GM12878 (cell line): ENCODE data around the gene AIP. TPM values are rescaled to one million over a fixed set of nuclear protein-coding genes. Genes with fewer than 3 reads are reported as not detected.

Source experiments
- ATAC-seq: fragments of 200-7000 bp; cut with Tn5 transposase; 3 replicates; pipeline ENCODE4 v1.9.1; 2020; ENCODE audit warnings: mild to moderate bottlenecking, moderate library complexity
- BruUV-seq: library from RNA; stranded (reverse); fragments of 400-500 nt; replicated peaks from 2 replicates; lab custom pipeline; 2021; lab: Mats Ljungman, UMichigan
- CTCF ChIA-PET: fragments of 300-600 bp; sonication (Branson Sonifier 250); formaldehyde crosslinking; extraction: SDS; loops from one replicate; lab custom pipeline; 2021; ENCODE audit warnings: inconsistent platforms; lab: Yijun Ruan, JAX
- POLR2A ChIA-PET: fragments of 350-600 bp; formaldehyde crosslinking; extraction: SDS; loops from one replicate; lab custom pipeline; 2021; ENCODE audit warnings: inconsistent platforms; lab: Charles Lee
- RAD21 ChIA-PET: fragments of 300-600 bp; sonication (Branson Sonifier 250); formaldehyde crosslinking; loops from one replicate; lab custom pipeline; 2023; ENCODE audit warnings: antibody characterized with exemption; ENCODE audit not compliant: unreplicated experiment; lab: Charles Lee
- SMC1A ChIA-PET: fragments of 300-600 bp; sonication (Branson Sonifier 250); formaldehyde crosslinking; loops from one replicate; lab custom pipeline; 2023; ENCODE audit not compliant: unreplicated experiment, uncharacterized antibody; lab: Charles Lee
- DNase-seq: peaks from one replicate; pipeline ENCODE4 v3.0.0-alpha.2; 2011; ENCODE audit warnings: low read depth, low spot score
- FAIRE-seq: peaks from 3 replicates; lab custom pipeline; 2011; peaks lifted over from hg19 to GRCh38; lab: Jason Lieb, UNC
- H2AFZ ChIP-seq: 2 replicates; pipeline ENCODE4 v1.6.0; 2011; ENCODE audit warnings: low read depth, low read length, control low read depth; ENCODE audit not compliant: control insufficient read depth
- H3K27ac ChIP-seq: 2 replicates; pipeline ENCODE4 v1.5.1; 2011; ENCODE audit warnings: control low read depth; ENCODE audit not compliant: control insufficient read depth, insufficient read depth
- H3K27me3 ChIP-seq, 2 experiments: replicated peaks in 1 of 2; 2 replicates each; pipeline versions ENCODE4 v1.6.0 to v1.6.1; 2011; ENCODE audit warnings: low read length in 1 of 2; ENCODE audit not compliant: control insufficient read depth in 2 of 2, insufficient read depth in 2 of 2
- H3K36me3 ChIP-seq, 2 experiments: 2 replicates each; pipeline ENCODE4 v1.5.1; 2011; ENCODE audit warnings: low read length in 1 of 2; ENCODE audit not compliant: control insufficient read depth in 2 of 2, insufficient read depth in 2 of 2
- H3K4me1 ChIP-seq: 2 replicates; pipeline ENCODE4 v1.6.1; 2011; ENCODE audit warnings: mild to moderate bottlenecking, low read length, moderate library complexity, mixed read lengths; ENCODE audit not compliant: control insufficient read depth, insufficient read depth
- H3K4me2 ChIP-seq: 2 replicates; pipeline ENCODE4 v1.6.0; 2011; ENCODE audit warnings: control low read depth; ENCODE audit not compliant: control insufficient read depth, insufficient read depth
- H3K4me3 ChIP-seq: fragments of 200-600 bp; sonication (generic); 2 replicates; pipeline ENCODE4 v1.5.1; 2016
- H3K79me2 ChIP-seq: 2 replicates; pipeline ENCODE4 v1.6.0; 2011; ENCODE audit warnings: low read length; ENCODE audit not compliant: control insufficient read depth, insufficient read depth
- H3K9ac ChIP-seq: 2 replicates; pipeline ENCODE4 v1.8.0; 2011; ENCODE audit warnings: low read length, control low read depth, mixed read lengths; ENCODE audit not compliant: control insufficient read depth, insufficient read depth
- H3K9me3 ChIP-seq: replicated peaks from 3 replicates; pipeline ENCODE4 v1.5.1; 2011; ENCODE audit warnings: mild to moderate bottlenecking, low read length; ENCODE audit not compliant: control insufficient read depth, insufficient read depth
- H4K20me1 ChIP-seq: 2 replicates; pipeline ENCODE4 v1.6.0; 2011; ENCODE audit not compliant: control insufficient read depth, insufficient read depth
- CHD4 ChIP-seq: fragments of 200-600 bp; sonication (generic); IDR thresholded peaks from 2 replicates; pipeline ENCODE4 v1.6.1; 2016; ENCODE audit warnings: mild to moderate bottlenecking
- NR2F1 ChIP-seq: fragments of 450-650 bp; conservative IDR thresholded peaks from 2 replicates; pipeline ENCODE4 v1.6.1; 2017; ENCODE audit warnings: mild to moderate bottlenecking
- POLR2A ChIP-seq: IDR thresholded peaks from 2 replicates; pipeline ENCODE4 v1.6.1; 2011; ENCODE audit warnings: low read depth, mild to moderate bottlenecking, low read length
- RB1 ChIP-seq: fragments of 450-650 bp; formaldehyde crosslinking; IDR thresholded peaks from 2 replicates; pipeline ENCODE4 v1.6.1; 2017; ENCODE audit warnings: mild to moderate bottlenecking, borderline replicate concordance
- ZNF24 ChIP-seq: fragments of 450-650 bp; IDR thresholded peaks from 2 replicates; pipeline ENCODE4 v1.6.1; 2017; ENCODE audit warnings: antibody characterized with exemption, mild to moderate bottlenecking
- WGBS: methylation state at CpG from one replicate; pipeline ENCODE4 v1.1.6; 2016; ENCODE audit warnings: low lambda C conversion rate; ENCODE audit not compliant: insufficient replicate concordance, insufficient coverage; ENCODE audit errors: missing lambda C conversion rate; 5-methylcytosine and 5-hydroxymethylcytosine counted together
- in situ Hi-C: fragments of 300-500 bp; cut with MboI; formaldehyde crosslinking; loops from 9 replicates; pipeline ENCODE4 v1.14.3; 2018; ENCODE audit warnings: mixed read lengths
- intact Hi-C: fragments of 100-400 bp; cut with micrococcal nuclease; formaldehyde crosslinking; loops from one replicate; pipeline ENCODE4 v1.14.2; 2022; ENCODE audit not compliant: unreplicated experiment
- polyA plus RNA-seq, 11 experiments: library from polyadenylated mRNA; depleted of rRNA in 4 of 11; unstranded in 6 of 11; stranded (reverse) in 5 of 11; fragments of >200 nt; fragmentation: Nextera tagmentation in 4 of 11; fragmentation: Illumina TruSeq in 1 of 11; extraction: Ambion mirVana in 4 of 11; extraction: Trizol in 1 of 11; gene quantifications; 1 replicate in 1 of 11; 2 replicates in 10 of 11; pipeline versions ENCODE4 v1.2.1 to v1.2.3, GENCODE V29; 2011 to 2016; ENCODE audit warnings: inconsistent platforms in 2 of 11, missing spikeins in 2 of 11, low read depth in 1 of 11
- total RNA-seq, 4 experiments: library from RNA; depleted of rRNA in 3 of 4; stranded (reverse); fragments of >200 nt in 3 of 4; fragmentation: Illumina TruSeq in 1 of 4; extraction: Trizol in 1 of 4; gene quantifications; 2 replicates each; pipeline versions ENCODE4 v1.2.1 to v1.2.3, GENCODE V29; 2013 to 2021

The AIP gene
- total and polyA plus RNA-seq, 10 of the 15 experiments (the other 5 are each of a cell fraction or from before 2014, with no cell fraction given) = 12.6 to 164 (median 104) TPM

DNA sequence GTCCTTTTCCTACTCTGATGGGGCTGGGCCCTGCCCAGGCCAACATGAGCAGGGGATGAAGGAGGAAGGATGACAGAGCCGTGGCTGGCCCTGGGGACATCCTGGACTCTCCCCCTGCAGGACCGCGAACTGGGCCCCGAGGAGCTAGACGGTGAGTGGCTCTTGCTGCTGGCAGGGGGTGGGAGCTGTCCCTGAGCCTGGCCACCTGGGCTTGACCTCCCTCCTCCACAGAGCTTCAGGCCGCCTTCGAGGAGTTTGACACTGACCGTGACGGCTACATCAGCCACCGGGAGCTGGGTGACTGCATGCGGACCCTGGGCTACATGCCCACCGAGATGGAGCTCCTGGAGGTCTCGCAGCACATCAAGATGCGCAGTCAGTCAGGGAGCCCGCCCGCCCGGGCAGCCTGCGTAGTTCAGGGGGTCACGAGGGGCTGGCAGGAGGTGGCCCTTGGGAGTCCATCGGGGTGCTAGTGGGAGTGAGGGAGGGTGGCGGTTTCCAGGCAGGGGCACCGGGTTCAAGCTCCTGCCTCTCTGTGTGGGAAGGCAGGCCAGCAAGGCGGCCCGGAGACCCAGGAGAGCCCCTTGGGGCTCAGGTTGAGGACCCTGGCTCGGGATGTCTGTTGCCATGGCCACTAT, 26.6 kb upstream of the AIP start:
- intact Hi-C loops (no loop called here), in situ Hi-C loops (no loop called here)
- 74% methylated on average over 25 of the region's 25 CpGs for WGBS
- Histone ChIP-seq H3K4me2 (no peak overlapping the region), H3K27me3 (no peaks in the 10 kb centered on the region), H3K27ac (no peak overlapping the region), H2AFZ (no peak overlapping the region), H3K79me2 (no peaks in the 10 kb centered on the region), H3K9ac (no peak overlapping the region), H3K4me3 (no peak overlapping the region), H3K36me3 (no peaks in the 10 kb centered on the region), H3K4me1 (peaks cover 19% of the 10 kb centered on the region), H4K20me1 (no peaks in the 10 kb centered on the region), H3K9me3 (no peaks in the 10 kb centered on the region)
- TF ChIP-seq POLR2A = peak; percentile 46; the same call in 1 of the 2 replicates
- TF ChIP-seq ZNF24 = no peak
- TF ChIP-seq CHD4 = no peak
- TF ChIP-seq RB1 = no peak
- SMC1A ChIA-PET = no interaction called here
- POLR2A ChIA-PET = interaction anchor here (1.2 kb wide), 1 partner anchor 12 kb away, joined by 4 read pairs; the partner anchor contains the start of gene TMEM134
- ATAC-seq (no peak), FAIRE-seq (no peak), DNase-seq (no peak)
- BruUV-seq = no TSS peak
- RAD21 ChIA-PET = no interaction called here
- CTCF ChIA-PET = interaction anchor here (0.8 to 1.5 kb wide), 2 partner anchors 12 to 43 kb away, joined by 3 to 4 read pairs; no protein-coding TSS in a partner anchor

DNA sequence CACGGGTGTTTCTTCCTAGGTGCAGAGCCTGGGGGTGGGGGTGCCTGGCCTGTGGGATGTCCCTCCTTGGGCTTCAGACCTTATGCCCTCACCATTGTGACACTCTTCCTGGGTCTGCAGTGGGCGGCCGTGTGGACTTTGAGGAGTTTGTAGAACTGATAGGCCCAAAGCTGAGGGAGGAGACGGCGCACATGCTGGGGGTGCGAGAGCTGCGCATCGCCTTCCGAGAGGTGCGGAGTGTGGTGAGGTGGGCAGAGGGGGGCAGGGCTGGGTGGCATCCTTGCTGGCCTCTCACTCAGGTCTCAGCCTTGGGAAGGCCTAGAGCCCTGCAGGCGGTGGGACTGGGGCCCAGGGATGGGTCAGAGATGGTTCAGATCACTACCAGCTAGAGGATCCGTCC, 25.4 kb upstream of the AIP start:
- no peak for ATAC-seq
- intact Hi-C loops (no loop called here), in situ Hi-C loops (no loop called here)
- no peak for TF ChIP-seq NR2F1
- Histone ChIP-seq H3K27me3 (no peaks in the 10 kb centered on the region), H2AFZ (no peak overlapping the region), H3K9me3 (no peaks in the 10 kb centered on the region), H3K9ac (no peak overlapping the region), H3K4me2 (no peak overlapping the region), H3K27ac (no peak overlapping the region), H3K4me3 (no peak overlapping the region), H3K4me1 (peaks cover 19% of the 10 kb centered on the region), H4K20me1 (no peaks in the 10 kb centered on the region), H3K36me3 (no peaks in the 10 kb centered on the region), H3K79me2 (no peaks in the 10 kb centered on the region)
- ChIA-PET SMC1A (interaction anchor here (2.2 kb wide), 1 partner anchor 11 kb away, joined by 7 read pairs; no protein-coding TSS in a partner anchor), CTCF (interaction anchor here (1.5 kb wide), 1 partner anchor 11 kb away, joined by 4 read pairs; no protein-coding TSS in a partner anchor), RAD21 (no interaction called here), POLR2A (interaction anchor here (1.3 kb wide), 1 partner anchor 10 kb away, joined by 3 read pairs; no protein-coding TSS in a partner anchor)
- 83% methylated on average over 11 of the region's 12 CpGs for WGBS
- DNase-seq = no peak
- no peak for FAIRE-seq
- BruUV-seq = no TSS peak
